SH-SY5Y (cell line): ENCODE measurements around the gene EMSY.

ENCODE experiments used
- GATA2 ChIP-seq: IDR thresholded peaks from 2 replicates; pipeline ENCODE4 v1.6.1; 2011; ENCODE audit warnings: mild to moderate bottlenecking, low read depth, low read length
- GATA3 ChIP-seq: IDR thresholded peaks from 2 replicates; pipeline ENCODE4 v1.6.1; 2011; ENCODE audit warnings: low read depth, mild to moderate bottlenecking, low read length, moderate library complexity

DNA sequence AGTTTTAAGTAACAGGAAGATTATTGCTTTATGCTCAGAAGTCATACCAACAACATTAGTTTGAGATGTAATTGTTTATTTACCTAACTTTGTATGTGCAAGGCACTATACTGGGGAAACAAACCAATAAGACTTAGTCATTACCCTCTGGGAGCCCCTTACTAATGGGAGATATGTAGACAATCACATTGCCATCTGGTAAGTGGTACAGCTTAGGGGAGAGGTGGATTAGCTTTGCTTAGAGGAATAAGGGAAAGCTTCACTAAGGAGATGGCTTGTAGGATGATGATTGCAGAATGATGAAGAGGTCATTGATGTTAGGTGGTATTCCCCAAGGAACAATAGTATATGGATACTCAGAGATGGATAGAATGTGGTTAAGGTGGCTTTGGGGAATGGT, 17.5 kb downstream of the EMSY start:
- TF ChIP-seq GATA3 = no peak
- no peak for TF ChIP-seq GATA2
